Right lobe of liver (tissue), 6 donors: ENCODE results near the gene ELF3. TPM values are rescaled to one million over a fixed set of nuclear protein-coding genes. Genes with fewer than 3 reads are reported as not detected.

Source experiments
- ATAC-seq, 4 donors: fragments of 200-7000 bp; cut with Tn5 transposase; one replicate each; pipeline ENCODE4 v1.9.1; 2020; ENCODE audit warnings: mild to moderate bottlenecking in 4 of 4, moderate library complexity in 4 of 4
- DNase-seq, 3 donors: peaks; one replicate each; pipeline ENCODE4 v3.0.0-alpha.2; 2020
- H3K27ac ChIP-seq, 3 donors: fragments of 200-600 bp; one replicate each; pipeline ENCODE4 v1.8.0; 2022
- H3K27me3 ChIP-seq, 2 donors: fragments of 200-600 bp; one replicate each; pipeline ENCODE4 v1.8.0; 2022
- H3K36me3 ChIP-seq, 4 donors: fragments of 200-600 bp; sonication (generic) in 1 of 4; one replicate each; pipeline versions ENCODE4 v1.5.1 to v1.8.0; 2017 to 2022; ENCODE audit warnings: control low read depth in 1 of 4
- H3K4me1 ChIP-seq, 4 donors: fragments of 200-600 bp; sonication (generic) in 1 of 4; one replicate each; pipeline versions ENCODE4 v1.5.1 to v1.8.0; 2017 to 2022; ENCODE audit warnings: control low read depth in 1 of 4
- H3K4me3 ChIP-seq, 3 donors: fragments of 200-600 bp; one replicate each; pipeline ENCODE4 v1.8.0; 2022
- H3K9me3 ChIP-seq, 4 donors: fragments of 200-600 bp; sonication (generic) in 1 of 4; one replicate each; pipeline versions ENCODE4 v1.5.1 to v1.8.0; 2017 to 2022; ENCODE audit warnings: control low read depth in 1 of 4
- CTCF ChIP-seq, 4 donors: fragments of 200-600 bp in 3 of 4; fragments of 450-650 bp in 1 of 4; IDR thresholded peaks; one replicate each; pipeline versions ENCODE4 v1.5.1 to v1.8.0; 2016 to 2022; ENCODE audit warnings: antibody characterized with exemption in 4 of 4, mild to moderate bottlenecking in 2 of 4
- POLR2A ChIP-seq: fragments of 450-650 bp; IDR thresholded peaks from one replicate; pipeline ENCODE4 v1.6.1; 2017; ENCODE audit warnings: antibody characterized with exemption, mild to moderate bottlenecking
- WGBS: methylation state at CpG from one replicate; pipeline ENCODE4 v1.1.6; 2018; ENCODE audit warnings: low coverage, low lambda C conversion rate; ENCODE audit not compliant: insufficient coverage; ENCODE audit errors: missing lambda C conversion rate; 5-methylcytosine and 5-hydroxymethylcytosine counted together
- intact Hi-C, 2 donors: fragments of 100-400 bp; cut with DNase I; formaldehyde crosslinking; loops; one replicate each; pipeline versions ENCODE4 v1.11.2 to v1.14.1; 2022
- total RNA-seq, 6 experiments: library from RNA; depleted of rRNA in 2 of 6; stranded (reverse); fragments of >200 nt in 2 of 6; fragmentation: NEBNext Ultra II Directional in 3 of 6; extraction: Animal tissue kit (Norgen Biotek cat#: 25700) in 3 of 6; gene quantifications; one replicate each; pipeline versions ENCODE4 v1.1.0 to v1.2.4, GENCODE V29; 2016 to 2023
- donor health status: DM: no; HTN: yes; CAD: no.
- donor health status: DM: no; HTN: no; CAD: no.
- donor health status: DM: no; HTN: no; CAD: no.
- donor health status: DM: no; HTN: yes; CAD: no.
- donor health status: DM: no; HTN: yes; CAD: no.

ELF3 gene
- total RNA-seq, 6 experiments from 2014 or later = 12.6 to 266 (median 57.8) TPM

GRCh38 chr1:201968202-201968925 is 42.0 kb upstream of the ELF3 start:
- Histone ChIP-seq H3K27ac (no peak overlapping the region), H3K4me3 (no peak overlapping the region), H3K27me3 (no peaks in the 10 kb centered on the region), H3K36me3 (peaks cover 7 to 72% (median 29%) of the 10 kb centered on the region in 4 donors), H3K4me1 (no peaks in the 10 kb centered on the region), H3K9me3 (no peaks in the 10 kb centered on the region)
- DNase-seq (no peak), ATAC-seq (no peak)
- 83% methylated on average over 16 of the region's 16 CpGs for WGBS
- TF ChIP-seq POLR2A (no peak), CTCF (IDR thresholded peaks at IDR 0.05) (no peak)
- intact Hi-C loops = no loop called here

GRCh38 chr1:201970334-201971159 is 39.8 kb upstream of the ELF3 start:
- intact Hi-C loops = loop anchor here (5.0 to 10.0 kb wide), 2 partner anchors 73 to 76 kb away; no protein-coding TSS in a partner anchor
- H3K36me3 ChIP-seq = peaks cover 0 to 50% (median 18%) of the 10 kb centered on the region in 4 donors
- no peaks in the 10 kb centered on the region for H3K27me3 ChIP-seq
- no peak for TF ChIP-seq CTCF (IDR thresholded peaks at IDR 0.05)
- no peak for TF ChIP-seq POLR2A
- no peak overlapping the region for H3K4me3 ChIP-seq
- no peaks in the 10 kb centered on the region for H3K4me1 ChIP-seq
- no peaks in the 10 kb centered on the region for H3K9me3 ChIP-seq
- no peak overlapping the region for H3K27ac ChIP-seq
- 47% methylated on average over 9 of the region's 9 CpGs for WGBS
- DNase-seq (no peak), ATAC-seq (peak in 1 of 4 donors; percentile 36)

GRCh38 chr1:201982082-201982622 is 28.2 kb upstream of the ELF3 start:
- Histone ChIP-seq H3K4me3 (peak overlapping the region; percentile 87 to 99 (median 95)), H3K27ac (peak overlapping the region in 1 of 3 donors; percentile 96), H3K36me3 (no peaks in the 10 kb centered on the region), H3K4me1 (peaks cover 0 to 15% (median 0%) of the 10 kb centered on the region in 4 donors), H3K27me3 (no peaks in the 10 kb centered on the region), H3K9me3 (no peaks in the 10 kb centered on the region)
- no peak for TF ChIP-seq POLR2A
- no peak for TF ChIP-seq CTCF (IDR thresholded peaks at IDR 0.05)
- intact Hi-C loops = no loop called here
- WGBS = 25% methylated on average over 8 of the region's 31 CpGs
- DNase-seq = peak in 2 of 3 donors; percentile 81
- ATAC-seq = peak in 2 of 4 donors; percentile 2 to 12

GRCh38 chr1:201982623-201983379 is 27.6 kb upstream of the ELF3 start, which contains the start of gene RNPEP:
Gene RNPEP (plus strand): TSS chr1:201982648. CDS start chr1:201982667, 19 bp downstream.
- 0% methylated on average over 9 of the region's 80 CpGs for WGBS
- Histone ChIP-seq H3K36me3 (no peaks in the 10 kb centered on the region), H3K27ac (peak within 1 kb of the TSS; percentile 90 to 96 (median 92)), H3K4me3 (peak within 1 kb of the TSS; percentile 87 to 99 (median 95)), H3K9me3 (no peaks in the 10 kb centered on the region), H3K4me1 (peaks cover 0 to 15% (median 0%) of the 10 kb centered on the region in 4 donors), H3K27me3 (no peaks in the 10 kb centered on the region)
- ATAC-seq = peak; percentile 86 to 92 (median 90)
- intact Hi-C loops = no loop called here
- peak in 1 of 4 donors; percentile 12 for TF ChIP-seq CTCF (IDR thresholded peaks at IDR 0.05)
- TF ChIP-seq POLR2A = peak; percentile 88
- DNase-seq = peak; percentile 70 to 84 (median 75)
